HG03354 (cell line): Measurements from ENCODE around the gene FAM168B.

Source experiments
- ATAC-seq: cut with Tn5 transposase; IDR thresholded peaks from one replicate; pipeline ENCODE4 v1.9.1; 2021; ENCODE audit warnings: mild to moderate bottlenecking; ENCODE audit not compliant: unreplicated experiment, poor library complexity, severe bottlenecking

FAM168B gene

GRCh38 chr2:131042148-131042775, 51.0 kb downstream of the FAM168B start:
- ATAC-seq, result no peak

GRCh38 chr2:131041402-131042147, 51.7 kb downstream of the FAM168B start:
- no peak for ATAC-seq

GRCh38 chr2:131040661-131041401, 52.4 kb downstream of the FAM168B start:
- no peak for ATAC-seq

GRCh38 chr2:131039908-131040660, 53.2 kb downstream of the FAM168B start:
- peak; percentile 64 for ATAC-seq

- no peak for ATAC-seq
These were observed 53.7 kb downstream of the FAM168B start for GRCh38 chr2:131039535-131039907.

GRCh38 chr2:131039101-131039440, 54.2 kb downstream of the FAM168B start:
- no peak for ATAC-seq

- no peak for ATAC-seq
These were observed 54.8 kb downstream of the FAM168B start for GRCh38 chr2:131038258-131039100.

GRCh38 chr2:131037398-131038257, 55.6 kb downstream of the FAM168B start:
- ATAC-seq, result no peak

GRCh38 chr2:131036696-131037397, 56.4 kb downstream of the FAM168B start:
- no peak for ATAC-seq

- ATAC-seq, result no peak
These were observed 57.0 kb downstream of the FAM168B start for GRCh38 chr2:131036269-131036668.

- no peak for ATAC-seq
These were observed 57.4 kb downstream of the FAM168B start for GRCh38 chr2:131035826-131036231.

- no peak for ATAC-seq
These were observed 58.0 kb downstream of the FAM168B start for GRCh38 chr2:131035112-131035825.

- ATAC-seq, result no peak
These were observed 58.9 kb downstream of the FAM168B start for GRCh38 chr2:131034122-131035051.

- no peak for ATAC-seq
These were observed 59.5 kb downstream of the FAM168B start for GRCh38 chr2:131033786-131034121.

- ATAC-seq, result no peak
These were observed 60.8 kb downstream of the FAM168B start for GRCh38 chr2:131032393-131032836.

GRCh38 chr2:131031875-131032274, 61.4 kb downstream of the FAM168B start:
- ATAC-seq, result no peak
